Colonic mucosa (tissue), 4 donors: ENCODE data around the gene C4orf36. TPM values are rescaled to one million over a fixed set of nuclear protein-coding genes. Genes with fewer than 3 reads are reported as not detected.

Experiments
- DNase-seq: peaks from one replicate; pipeline ENCODE4 v3.0.0-alpha.2; 2020
- H3K27ac ChIP-seq: fragments of 200-600 bp; one replicate; pipeline ENCODE4 v1.8.0; 2021
- H3K27me3 ChIP-seq: fragments of 200-600 bp; one replicate; pipeline ENCODE4 v1.8.0; 2021
- H3K36me3 ChIP-seq: fragments of 200-600 bp; one replicate; pipeline ENCODE4 v1.8.0; 2021
- H3K4me1 ChIP-seq: fragments of 200-600 bp; one replicate; pipeline ENCODE4 v1.8.0; 2021; ENCODE audit warnings: mild to moderate bottlenecking
- H3K4me3 ChIP-seq: fragments of 200-600 bp; one replicate; pipeline ENCODE4 v1.8.0; 2021
- H3K9ac ChIP-seq, 2 donors: one replicate each; pipeline ENCODE4 v1.7.0; 2013; ENCODE audit warnings: control low read depth in 2 of 2, low read depth in 2 of 2, low read length in 2 of 2
- H3K9me3 ChIP-seq: fragments of 200-600 bp; one replicate; pipeline ENCODE4 v1.8.0; 2021
- CTCF ChIP-seq: fragments of 200-600 bp; IDR thresholded peaks from one replicate; pipeline ENCODE4 v1.8.0; 2022; ENCODE audit warnings: antibody characterized with exemption, mild to moderate bottlenecking
- intact Hi-C: fragments of 100-400 bp; cut with DNase I; formaldehyde crosslinking; loops from one replicate; pipeline ENCODE4 v1.14.1; 2022
- total RNA-seq, 2 donors: library from RNA; stranded (reverse); fragmentation: NEBNext Ultra II Directional in 1 of 2; extraction: Animal tissue kit (Norgen Biotek cat#: 25700) in 1 of 2; gene quantifications; one replicate each; pipeline ENCODE4 v1.2.1, GENCODE V29; 2021
- donor health status: healthy.
- donor health status: DM: no; HTN: no; CAD: no.
- donor health status: DM: no; HTN: no; CAD: no.

The C4orf36 gene
- total RNA-seq, 2 donors from 2014 or later: 0.54 TPM; not detected in 1

GRCh38 chr4:86841309-86841708 lies 50.9 kb downstream of the C4orf36 start:
- Histone ChIP-seq H3K4me3 (no peak overlapping the region), H3K9ac (no peak overlapping the region), H3K4me1 (no peaks in the 10 kb centered on the region), H3K36me3 (no peaks in the 10 kb centered on the region), H3K27ac (no peak overlapping the region), H3K9me3 (no peaks in the 10 kb centered on the region), H3K27me3 (no peaks in the 10 kb centered on the region)
- no peak for DNase-seq
- TF ChIP-seq CTCF: no peak
- intact Hi-C loops: no loop called here

- Histone ChIP-seq H3K9me3 (no peaks in the 10 kb centered on the region), H3K9ac (no peak overlapping the region), H3K27me3 (no peaks in the 10 kb centered on the region), H3K27ac (no peak overlapping the region), H3K4me1 (no peaks in the 10 kb centered on the region), H3K36me3 (no peaks in the 10 kb centered on the region), H3K4me3 (no peak overlapping the region)
- no peak for TF ChIP-seq CTCF
- intact Hi-C loops: no loop called here
- DNase-seq: no peak
Measured at GRCh38 chr4:86840858-86841257, 51.4 kb downstream of the C4orf36 start.

GRCh38 chr4:86837691-86838503 lies 54.3 kb downstream of the C4orf36 start:
- Histone ChIP-seq H3K27me3 (no peaks in the 10 kb centered on the region), H3K27ac (no peak overlapping the region), H3K9ac (no peak overlapping the region), H3K4me3 (no peak overlapping the region), H3K9me3 (no peaks in the 10 kb centered on the region), H3K4me1 (no peaks in the 10 kb centered on the region), H3K36me3 (no peaks in the 10 kb centered on the region)
- intact Hi-C loops: no loop called here
- TF ChIP-seq CTCF: no peak
- DNase-seq: no peak

GRCh38 chr4:86835677-86836076 lies 56.5 kb downstream of the C4orf36 start:
- Histone ChIP-seq H3K27me3 (no peaks in the 10 kb centered on the region), H3K4me3 (no peak overlapping the region), H3K9ac (no peak overlapping the region), H3K4me1 (no peaks in the 10 kb centered on the region), H3K36me3 (no peaks in the 10 kb centered on the region), H3K27ac (no peak overlapping the region), H3K9me3 (no peaks in the 10 kb centered on the region)
- intact Hi-C loops: no loop called here
- no peak for DNase-seq
- no peak for TF ChIP-seq CTCF

- no peak overlapping the region for H3K27ac ChIP-seq
- DNase-seq: no peak
- TF ChIP-seq CTCF: no peak
- H3K4me3 ChIP-seq: no peak overlapping the region
- H3K27me3 ChIP-seq: no peaks in the 10 kb centered on the region
- H3K9me3 ChIP-seq: no peaks in the 10 kb centered on the region
- H3K36me3 ChIP-seq: no peaks in the 10 kb centered on the region
- intact Hi-C loops: no loop called here
- H3K4me1 ChIP-seq: no peaks in the 10 kb centered on the region
- H3K9ac ChIP-seq: no peak overlapping the region
Measured at GRCh38 chr4:86834901-86835300, 57.3 kb downstream of the C4orf36 start.
